GM12872 (cell line): ENCODE measurements around the gene DUSP6.

Experiments
- CTCF ChIP-seq: IDR thresholded peaks from 3 replicates; pipeline ENCODE4 v1.5.1; 2011; ENCODE audit warnings: low read depth, mild to moderate bottlenecking, low read length, moderate library complexity; ENCODE audit not compliant: insufficient read depth

Gene DUSP6

GRCh38 chr12:89382328-89382727, 30.0 kb upstream of the DUSP6 start:
- TF ChIP-seq CTCF, result no peak

GRCh38 chr12:89379839-89380467, 27.7 kb upstream of the DUSP6 start:
- TF ChIP-seq CTCF, result no peak

GRCh38 chr12:89379148-89379838, 27.0 kb upstream of the DUSP6 start:
- TF ChIP-seq CTCF, result no peak

GRCh38 chr12:89376844-89377243, 24.5 kb upstream of the DUSP6 start:
- TF ChIP-seq CTCF, result no peak

- no peak for TF ChIP-seq CTCF
These were observed 23.9 kb upstream of the DUSP6 start for GRCh38 chr12:89376202-89376529.

GRCh38 chr12:89373763-89374572, 21.7 kb upstream of the DUSP6 start:
- no peak for TF ChIP-seq CTCF

- TF ChIP-seq CTCF, result no peak
These were observed 20.5 kb upstream of the DUSP6 start for GRCh38 chr12:89372584-89373370.
